Left ventricle myocardium inferior (tissue), 1 donor: ENCODE results near the gene VAT1. TPM values are rescaled to one million over a fixed set of nuclear protein-coding genes. Genes with fewer than 3 reads are reported as not detected.

Experiments
- DNase-seq: peaks from one replicate; pipeline ENCODE4 v3.0.0-alpha.2; 2020
- H3K27ac ChIP-seq: fragments of 200-600 bp; replicated peaks from 2 replicates; pipeline ENCODE4 v1.8.0; 2021
- H3K27me3 ChIP-seq: fragments of 200-600 bp; 2 replicates; pipeline ENCODE4 v1.8.0; 2021; ENCODE audit warnings: low read depth
- H3K36me3 ChIP-seq: fragments of 200-600 bp; 2 replicates; pipeline ENCODE4 v1.8.0; 2021
- H3K4me1 ChIP-seq: fragments of 200-600 bp; 2 replicates; pipeline ENCODE4 v1.8.0; 2021
- H3K4me3 ChIP-seq: fragments of 200-600 bp; 2 replicates; pipeline ENCODE4 v1.8.0; 2021; ENCODE audit warnings: mild to moderate bottlenecking, moderate library complexity
- H3K9me3 ChIP-seq: fragments of 200-600 bp; replicated peaks from 2 replicates; pipeline ENCODE4 v1.8.0; 2021
- intact Hi-C: fragments of 100-400 bp; cut with micrococcal nuclease; formaldehyde crosslinking; loops from one replicate; pipeline ENCODE4 v1.11.0; 2022
- total RNA-seq: library from RNA; stranded (reverse); fragmentation: NEBNext Ultra II Directional; extraction: Animal tissue kit (Norgen Biotek cat#: 25700); gene quantifications from one replicate; pipeline ENCODE4 v1.2.1, GENCODE V29; 2021
- TF ChIP-seq, protein P1 (sequence below): fragments of 200-600 bp; IDR thresholded peaks from 2 replicates; pipeline ENCODE4 v1.8.0; 2021; ENCODE audit warnings: antibody characterized with exemption, mild to moderate bottlenecking, borderline replicate concordance
- donor health status: DM: no; HTN: yes; CAD: no; lungs with severe emphysema.

Gene VAT1
- total RNA-seq, 1 donor from 2014 or later: 68.2 TPM

- peak overlapping the region; percentile 38 for H3K27ac ChIP-seq
- no peaks in the 10 kb centered on the region for H3K9me3 ChIP-seq
- peaks cover 32% of the 10 kb centered on the region for H3K4me1 ChIP-seq
- no peaks in the 10 kb centered on the region for H3K36me3 ChIP-seq
- no peaks in the 10 kb centered on the region for H3K27me3 ChIP-seq
- peak overlapping the region; percentile 70 for H3K4me3 ChIP-seq
- TF ChIP-seq, protein P1, sequence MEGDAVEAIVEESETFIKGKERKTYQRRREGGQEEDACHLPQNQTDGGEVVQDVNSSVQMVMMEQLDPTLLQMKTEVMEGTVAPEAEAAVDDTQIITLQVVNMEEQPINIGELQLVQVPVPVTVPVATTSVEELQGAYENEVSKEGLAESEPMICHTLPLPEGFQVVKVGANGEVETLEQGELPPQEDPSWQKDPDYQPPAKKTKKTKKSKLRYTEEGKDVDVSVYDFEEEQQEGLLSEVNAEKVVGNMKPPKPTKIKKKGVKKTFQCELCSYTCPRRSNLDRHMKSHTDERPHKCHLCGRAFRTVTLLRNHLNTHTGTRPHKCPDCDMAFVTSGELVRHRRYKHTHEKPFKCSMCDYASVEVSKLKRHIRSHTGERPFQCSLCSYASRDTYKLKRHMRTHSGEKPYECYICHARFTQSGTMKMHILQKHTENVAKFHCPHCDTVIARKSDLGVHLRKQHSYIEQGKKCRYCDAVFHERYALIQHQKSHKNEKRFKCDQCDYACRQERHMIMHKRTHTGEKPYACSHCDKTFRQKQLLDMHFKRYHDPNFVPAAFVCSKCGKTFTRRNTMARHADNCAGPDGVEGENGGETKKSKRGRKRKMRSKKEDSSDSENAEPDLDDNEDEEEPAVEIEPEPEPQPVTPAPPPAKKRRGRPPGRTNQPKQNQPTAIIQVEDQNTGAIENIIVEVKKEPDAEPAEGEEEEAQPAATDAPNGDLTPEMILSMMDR: no peak
- no peak for DNase-seq
- intact Hi-C loops: no loop called here
Measured at GRCh38 chr17:43025766-43026537, 3.8 kb upstream of the VAT1 start.

DNA sequence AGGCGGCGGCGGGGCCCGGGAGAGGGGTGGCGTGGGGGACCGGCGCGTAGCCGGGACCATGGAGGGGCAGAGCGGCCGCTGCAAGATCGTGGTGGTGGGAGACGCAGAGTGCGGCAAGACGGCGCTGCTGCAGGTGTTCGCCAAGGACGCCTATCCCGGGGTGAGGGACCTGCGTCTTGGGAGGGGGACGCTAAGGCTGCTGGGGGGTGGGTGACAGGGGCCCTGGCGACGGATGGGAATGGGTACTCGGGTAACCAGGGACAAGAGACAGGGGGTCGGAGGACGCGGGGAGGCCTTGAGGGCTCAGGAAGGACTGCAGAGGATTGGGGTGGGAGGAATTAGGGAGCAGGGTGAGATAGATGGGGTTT, 3.1 kb upstream of the VAT1 start:
- H3K36me3 ChIP-seq: no peaks in the 10 kb centered on the region
- intact Hi-C loops: no loop called here
- H3K4me1 ChIP-seq: peaks cover 38% of the 10 kb centered on the region
- peak overlapping the region; percentile 70 for H3K4me3 ChIP-seq
- no peak for DNase-seq
- TF ChIP-seq, protein P1: no peak
- H3K27me3 ChIP-seq: no peaks in the 10 kb centered on the region
- no peaks in the 10 kb centered on the region for H3K9me3 ChIP-seq
- H3K27ac ChIP-seq: peak overlapping the region; percentile 38

GRCh38 chr17:43024407-43025289, 2.5 kb upstream of the VAT1 start, which contains the start of gene RND2:
Gene RND2, plus strand, starts transcription at chr17:43025231. Its CDS starts 117 bp downstream, at chr17:43025348.
- Histone ChIP-seq H3K36me3 (no peaks in the 10 kb centered on the region), H3K9me3 (no peaks in the 10 kb centered on the region), H3K4me3 (peak within 1 kb of the TSS; percentile 70), H3K4me1 (peaks cover 45% of the 10 kb centered on the region), H3K27ac (peak within 1 kb of the TSS; percentile 68), H3K27me3 (no peaks in the 10 kb centered on the region)
- intact Hi-C loops: no loop called here
- TF ChIP-seq, protein P1: peak; percentile 77
- DNase-seq: peak; percentile 83

DNA sequence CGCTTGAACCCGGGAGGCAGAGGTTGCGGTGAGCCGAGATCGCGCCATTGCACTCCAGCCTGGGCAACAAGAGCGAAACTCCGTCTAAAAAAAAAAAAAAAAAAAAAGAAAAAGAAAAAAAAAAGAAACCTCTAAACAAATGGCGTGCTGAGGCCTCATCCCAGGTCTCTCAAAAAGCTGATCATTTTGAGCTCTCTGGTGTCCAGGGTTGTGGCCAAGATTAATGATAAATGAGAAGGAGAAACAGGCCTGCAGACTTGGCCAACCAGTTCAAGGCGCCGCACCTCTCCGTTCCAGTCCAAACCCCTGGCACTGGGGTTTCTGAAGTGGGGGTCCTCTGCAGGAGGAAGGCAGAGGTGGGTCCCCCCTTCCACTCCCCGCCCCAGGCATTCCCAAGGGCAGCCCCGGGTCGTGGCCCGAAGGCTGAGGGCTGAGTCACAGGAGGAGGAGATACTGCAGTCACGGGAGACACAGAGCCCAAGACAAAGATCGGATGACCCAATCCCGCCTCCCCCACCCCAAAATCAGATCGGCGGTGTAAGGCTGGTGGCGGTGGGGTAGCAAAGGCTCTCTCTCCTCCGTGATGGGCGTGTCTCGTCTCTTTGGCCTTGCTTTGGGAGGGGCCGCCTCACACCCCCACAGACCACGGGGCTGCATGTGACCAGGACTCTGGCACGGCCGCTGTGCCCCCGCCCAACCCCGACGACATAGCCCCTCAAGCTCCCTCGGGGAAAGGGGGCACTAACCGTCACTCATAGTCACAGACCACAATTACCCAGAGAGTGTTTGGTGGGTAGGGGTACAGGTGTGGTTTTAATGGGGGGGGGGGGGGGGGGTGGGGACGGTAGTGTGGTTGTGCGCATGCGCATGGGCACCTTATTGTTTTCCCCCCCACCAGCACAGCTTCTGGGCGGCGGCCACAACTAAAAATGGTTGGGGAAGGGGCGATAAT, 1.1 kb downstream of the VAT1 start:
- TF ChIP-seq, protein P1: no peak
- Histone ChIP-seq H3K36me3 (peaks cover 24% of the 10 kb centered on the region), H3K27me3 (no peaks in the 10 kb centered on the region), H3K4me1 (peaks cover 68% of the 10 kb centered on the region), H3K9me3 (no peaks in the 10 kb centered on the region), H3K27ac (peak overlapping the region; percentile 89), H3K4me3 (peak overlapping the region; percentile 95)
- intact Hi-C loops: no loop called here
- peak; percentile 65 for DNase-seq
